OCI-LY3 (cell line): ENCODE data around the gene ACAP2.
"Not testable (repeated sequence)": the region's sequence is repeated elsewhere in the genome, so short reads cannot be mapped to it uniquely, and the experiment has no call there.

Experiments used
- H2AFZ ChIP-seq: fragments of 200-600, 300-600 bp; shearing (Covaris generic); 2 replicates; pipeline ENCODE4 v1.6.0; 2014; ENCODE audit warnings: antibody characterized with exemption, low read depth, low read length
- H3K27ac ChIP-seq: fragments of 200-600, 300-600 bp; sonication (generic); 2 replicates; pipeline ENCODE4 v1.5.1; 2014; ENCODE audit warnings: mild to moderate bottlenecking, low read length, moderate library complexity, mixed read lengths
- H3K27me3 ChIP-seq: fragments of 200-600, 300-600 bp; sonication (generic); 2 replicates; pipeline ENCODE4 v1.6.1; 2014; ENCODE audit warnings: low read depth, low read length, mixed read lengths
- H3K36me3 ChIP-seq: fragments of 200-600, 300-600 bp; sonication (generic); replicated peaks from 2 replicates; pipeline ENCODE3; 2014; ENCODE audit warnings: low read depth, low read length, mixed read lengths
- H3K4me1 ChIP-seq: fragments of 300-600, 200-600 bp; sonication (generic); 2 replicates; pipeline ENCODE4 v1.6.1; 2014; ENCODE audit warnings: low read length, mixed read lengths
- H3K4me2 ChIP-seq: fragments of 200-600, 300-600 bp; sonication (generic); 2 replicates; pipeline ENCODE4 v1.6.1; 2014; ENCODE audit warnings: low read length, mixed read lengths
- H3K4me3 ChIP-seq: fragments of 300-600, 200-600 bp; sonication (generic); 2 replicates; pipeline ENCODE4 v1.5.1; 2014; ENCODE audit warnings: antibody characterized with exemption, mild to moderate bottlenecking, low read length, moderate library complexity
- H3K79me2 ChIP-seq: fragments of 300-600, 200-600 bp; shearing (Covaris generic); 2 replicates; pipeline ENCODE4 v1.6.1; 2014; ENCODE audit warnings: mild to moderate bottlenecking, low read length, mixed read lengths
- H3K9ac ChIP-seq: fragments of 300-600, 200-600 bp; shearing (Covaris generic); 2 replicates; pipeline ENCODE4 v1.6.0; 2014; ENCODE audit warnings: mild to moderate bottlenecking, low read length, moderate library complexity
- H3K9me3 ChIP-seq: fragments of 200-600, 300-600 bp; shearing (Covaris generic); 2 replicates; pipeline ENCODE4 v1.6.1; 2014; ENCODE audit warnings: low read length, mixed read lengths; ENCODE audit not compliant: insufficient read depth
- H4K20me1 ChIP-seq: fragments of 200-600, 300-600 bp; sonication (generic); 2 replicates; pipeline ENCODE4 v1.6.1; 2016; ENCODE audit warnings: low read length, mixed read lengths; ENCODE audit not compliant: insufficient read depth
- CTCF ChIP-seq: fragments of 200-600, 300-600 bp; sonication (generic); IDR thresholded peaks from 2 replicates; pipeline ENCODE4 v1.5.1; 2014; ENCODE audit warnings: antibody characterized with exemption, low read length, low read depth
- EZH2phosphoT487 ChIP-seq: fragments of 200-600 bp; shearing (Covaris generic); IDR thresholded peaks from 2 replicates; pipeline ENCODE4 v1.6.1; 2018; ENCODE audit warnings: antibody characterized with exemption, mixed run types, low read depth

Gene ACAP2

DNA sequence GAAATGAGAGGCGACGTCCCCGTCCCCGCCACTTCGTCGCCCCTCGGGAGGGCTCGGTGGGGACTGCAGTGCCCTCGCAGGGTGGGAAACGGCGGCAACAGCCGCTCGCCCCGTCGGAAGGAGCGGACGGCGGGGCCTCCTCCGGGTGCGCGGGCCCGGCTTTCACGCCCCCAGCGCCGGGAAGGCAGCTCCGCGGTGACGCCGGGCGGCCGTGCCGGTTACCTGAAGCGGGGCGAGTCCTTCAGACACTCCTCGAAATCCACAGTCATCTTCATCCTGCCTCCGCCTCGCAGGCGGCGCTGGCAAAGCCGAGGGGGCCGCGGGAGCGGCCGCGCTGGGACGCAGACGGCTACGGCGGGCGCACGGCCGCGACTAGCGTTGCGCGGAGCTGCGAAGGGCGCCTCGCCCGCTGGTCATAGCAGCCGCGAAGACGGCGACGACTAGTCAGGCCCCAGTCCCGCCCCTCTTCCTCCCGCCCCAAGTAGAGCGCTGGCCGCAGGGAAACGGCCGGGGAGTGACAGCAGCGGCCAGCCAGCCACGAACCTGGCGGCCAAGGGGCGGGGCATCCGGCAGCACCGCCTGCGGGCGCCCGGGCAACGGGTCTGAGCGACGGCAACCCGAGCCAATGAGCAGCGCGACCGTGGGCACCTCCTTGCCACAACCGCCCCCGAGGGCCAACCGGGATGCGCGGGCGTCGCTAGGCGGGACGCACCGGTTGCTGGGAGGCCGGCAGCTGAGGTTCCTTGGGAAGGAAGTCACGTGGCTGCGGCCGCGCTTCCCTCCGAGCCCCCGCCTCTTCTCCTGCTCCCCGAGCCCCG is at the start of gene ACAP2:
TSS of gene ACAP2 (minus strand) at position 448 of the 818 bp plus-strand sequence. CDS start at position 275, 173 bp downstream.
- Histone ChIP-seq H2AFZ (peak within 1 kb of the TSS; percentile 98), H3K27me3 (no peaks in the 10 kb centered on the region), H3K79me2 (peaks cover 48% of the 10 kb centered on the region), H3K4me1 (peaks cover 23% of the 10 kb centered on the region), H3K9me3 (no peaks in the 10 kb centered on the region), H3K4me3 (peak within 1 kb of the TSS; percentile 88), H3K27ac (peak within 1 kb of the TSS; percentile 72), H3K36me3 (no peaks in the 10 kb centered on the region), H3K4me2 (peak within 1 kb of the TSS; percentile 95), H4K20me1 (peaks cover 17% of the 10 kb centered on the region; the same call in 1 of the 2 replicates), H3K9ac (peak within 1 kb of the TSS; percentile 85)
- TF ChIP-seq CTCF (no peak), EZH2phosphoT487 (no peak)

DNA sequence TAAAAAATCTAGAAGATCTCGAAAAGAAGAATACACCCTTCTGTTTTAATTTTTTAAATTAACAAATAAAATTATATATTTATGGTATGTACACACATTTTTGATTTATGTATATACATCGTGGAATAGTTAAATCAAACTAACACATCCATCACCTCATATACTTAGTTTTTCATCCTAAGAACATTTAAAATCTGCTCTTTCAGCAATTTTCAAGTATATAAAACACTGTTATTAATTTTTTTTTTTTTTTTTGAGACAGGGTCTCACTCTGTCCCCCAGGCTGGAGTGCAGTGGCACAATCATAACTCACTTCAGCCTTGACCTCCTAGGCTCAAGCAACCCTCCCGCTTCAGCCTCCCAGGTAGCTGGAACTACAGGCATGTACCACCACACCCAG is 32.8 kb upstream of the ACAP2 start:
- no peaks in the 10 kb centered on the region for H3K79me2 ChIP-seq

DNA sequence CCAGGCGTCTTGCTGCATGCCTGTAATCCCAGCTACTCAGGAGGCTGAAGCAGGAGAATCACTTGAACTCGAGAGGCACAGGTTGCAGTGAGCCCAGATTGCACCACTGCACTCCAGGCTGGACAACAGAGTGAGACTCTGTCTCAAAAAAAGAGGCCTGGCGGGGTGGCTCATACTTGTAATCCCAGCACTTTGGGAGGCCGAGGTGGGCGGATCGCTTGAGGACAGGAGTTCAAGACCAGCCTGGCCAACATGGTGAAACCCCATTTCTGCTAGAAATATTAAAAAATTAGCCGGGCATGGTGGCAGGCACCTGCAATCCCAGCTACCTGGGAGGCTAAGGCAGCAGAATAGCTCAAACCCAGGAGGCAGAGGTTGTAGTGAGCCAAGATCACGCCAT is 32.3 kb upstream of the ACAP2 start:
- H3K4me3 ChIP-seq, H3K9me3 ChIP-seq, H3K4me2 ChIP-seq, H2AFZ ChIP-seq, H3K4me1 ChIP-seq, H3K79me2 ChIP-seq, H3K9ac ChIP-seq, H3K27ac ChIP-seq, H3K36me3 ChIP-seq, H4K20me1 ChIP-seq: not testable (repeated sequence)
- peaks cover 12% of the 10 kb centered on the region; the same call in 1 of the 2 replicates for H3K27me3 ChIP-seq

More for the DNA sequence above, 32.8 kb upstream of the ACAP2 start:
- no peak for TF ChIP-seq CTCF
- TF ChIP-seq EZH2phosphoT487 = no peak
- H4K20me1 ChIP-seq = no peaks in the 10 kb centered on the region
- no peaks in the 10 kb centered on the region for H3K36me3 ChIP-seq
- H3K4me3 ChIP-seq = no peak overlapping the region
- H3K9ac ChIP-seq = no peak overlapping the region
- H2AFZ ChIP-seq = no peak overlapping the region
- H3K4me2 ChIP-seq = no peak overlapping the region
- H3K27ac ChIP-seq = no peak overlapping the region
- no peaks in the 10 kb centered on the region for H3K4me1 ChIP-seq
- H3K9me3 ChIP-seq = no peaks in the 10 kb centered on the region
- peaks cover 12% of the 10 kb centered on the region; the same call in 1 of the 2 replicates for H3K27me3 ChIP-seq

DNA sequence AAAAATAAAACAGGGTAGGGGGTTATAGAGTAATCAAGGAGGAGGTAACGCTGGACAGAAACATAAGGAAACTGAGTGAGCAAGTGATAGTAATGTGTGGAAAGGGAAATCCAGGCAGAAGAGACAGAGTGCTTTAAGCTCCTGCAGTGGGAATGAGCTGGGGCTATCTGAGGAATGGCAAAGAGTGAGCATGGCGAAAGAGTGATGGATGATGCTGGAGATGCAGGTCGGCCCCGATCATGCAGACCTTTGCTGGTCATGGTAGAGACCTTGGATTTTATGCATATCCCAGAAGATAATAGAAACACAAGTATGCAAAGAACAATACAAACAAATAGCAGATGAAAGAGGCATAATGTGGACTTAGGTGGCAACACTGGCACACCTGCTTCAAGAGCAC is 26.0 kb upstream of the ACAP2 start:
- TF ChIP-seq CTCF (no peak), EZH2phosphoT487 (no peak)
- H3K27ac ChIP-seq = no peak overlapping the region
- H3K27me3 ChIP-seq = no peaks in the 10 kb centered on the region
- no peak overlapping the region for H3K4me3 ChIP-seq
- H3K79me2 ChIP-seq = no peaks in the 10 kb centered on the region
- no peaks in the 10 kb centered on the region for H3K4me1 ChIP-seq
- no peak overlapping the region for H2AFZ ChIP-seq
- no peak overlapping the region for H3K9ac ChIP-seq
- H4K20me1 ChIP-seq = no peaks in the 10 kb centered on the region
- 0 out of 2 replicates have a peak, but pooled peaks cover 3% of the 10 kb centered on the region for H3K9me3 ChIP-seq
- H3K4me2 ChIP-seq = no peak overlapping the region
- no peaks in the 10 kb centered on the region for H3K36me3 ChIP-seq
